NB4 (cell line): ENCODE results near the gene NRGN.

Experiments
- DNase-seq: peaks from one replicate; pipeline ENCODE4 v3.0.0; 2010; ENCODE audit warnings: low read depth
- H3K4me3 ChIP-seq: one replicate; pipeline ENCODE4 v1.5.1; 2011; ENCODE audit warnings: mild to moderate bottlenecking, low read depth, low read length, moderate library complexity
- MYC ChIP-seq: IDR thresholded peaks from 2 replicates; pipeline ENCODE4 v1.6.1; 2011; ENCODE audit warnings: low read depth, low read length
- POLR2A ChIP-seq: IDR thresholded peaks from 2 replicates; pipeline ENCODE4 v1.6.1; 2011; ENCODE audit warnings: mild to moderate bottlenecking; ENCODE audit not compliant: insufficient read length; ENCODE audit errors: extremely low read depth
- TF ChIP-seq, protein P1 (sequence below): IDR thresholded peaks from one replicate; pipeline ENCODE4 v1.5.1; 2012; ENCODE audit warnings: low read depth, low read length
- TF ChIP-seq, protein P2 (sequence below): IDR thresholded peaks from 2 replicates; pipeline ENCODE4 v1.6.1; 2011; ENCODE audit warnings: low read depth, low read length

Gene NRGN

DNA sequence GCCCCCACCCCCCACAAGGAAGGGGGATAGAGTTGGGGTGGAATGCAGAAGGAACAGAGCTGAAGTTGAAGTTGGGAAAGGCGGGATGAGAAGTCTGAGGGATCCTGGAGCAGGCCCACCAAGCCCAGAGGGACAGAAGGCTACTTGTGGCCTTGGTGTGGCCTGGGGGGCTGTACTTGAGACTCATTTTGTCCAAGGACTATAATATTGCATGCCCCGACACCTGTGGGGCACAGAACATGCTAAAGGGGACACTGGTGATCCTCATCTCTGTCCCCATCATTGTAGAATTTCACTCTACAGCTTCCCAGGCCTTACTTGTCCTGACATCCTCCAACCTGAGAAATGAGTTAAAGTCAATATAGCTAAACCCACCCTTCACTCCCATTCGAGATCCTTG is 21.1 kb downstream of the NRGN start:
- no peak for DNase-seq
- TF ChIP-seq, protein P1, sequence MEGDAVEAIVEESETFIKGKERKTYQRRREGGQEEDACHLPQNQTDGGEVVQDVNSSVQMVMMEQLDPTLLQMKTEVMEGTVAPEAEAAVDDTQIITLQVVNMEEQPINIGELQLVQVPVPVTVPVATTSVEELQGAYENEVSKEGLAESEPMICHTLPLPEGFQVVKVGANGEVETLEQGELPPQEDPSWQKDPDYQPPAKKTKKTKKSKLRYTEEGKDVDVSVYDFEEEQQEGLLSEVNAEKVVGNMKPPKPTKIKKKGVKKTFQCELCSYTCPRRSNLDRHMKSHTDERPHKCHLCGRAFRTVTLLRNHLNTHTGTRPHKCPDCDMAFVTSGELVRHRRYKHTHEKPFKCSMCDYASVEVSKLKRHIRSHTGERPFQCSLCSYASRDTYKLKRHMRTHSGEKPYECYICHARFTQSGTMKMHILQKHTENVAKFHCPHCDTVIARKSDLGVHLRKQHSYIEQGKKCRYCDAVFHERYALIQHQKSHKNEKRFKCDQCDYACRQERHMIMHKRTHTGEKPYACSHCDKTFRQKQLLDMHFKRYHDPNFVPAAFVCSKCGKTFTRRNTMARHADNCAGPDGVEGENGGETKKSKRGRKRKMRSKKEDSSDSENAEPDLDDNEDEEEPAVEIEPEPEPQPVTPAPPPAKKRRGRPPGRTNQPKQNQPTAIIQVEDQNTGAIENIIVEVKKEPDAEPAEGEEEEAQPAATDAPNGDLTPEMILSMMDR: no peak
- TF ChIP-seq, protein P2, sequence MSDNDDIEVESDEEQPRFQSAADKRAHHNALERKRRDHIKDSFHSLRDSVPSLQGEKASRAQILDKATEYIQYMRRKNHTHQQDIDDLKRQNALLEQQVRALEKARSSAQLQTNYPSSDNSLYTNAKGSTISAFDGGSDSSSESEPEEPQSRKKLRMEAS: no peak
- TF ChIP-seq POLR2A (no peak), MYC (no peak)
- H3K4me3 ChIP-seq: no peak overlapping the region

DNA sequence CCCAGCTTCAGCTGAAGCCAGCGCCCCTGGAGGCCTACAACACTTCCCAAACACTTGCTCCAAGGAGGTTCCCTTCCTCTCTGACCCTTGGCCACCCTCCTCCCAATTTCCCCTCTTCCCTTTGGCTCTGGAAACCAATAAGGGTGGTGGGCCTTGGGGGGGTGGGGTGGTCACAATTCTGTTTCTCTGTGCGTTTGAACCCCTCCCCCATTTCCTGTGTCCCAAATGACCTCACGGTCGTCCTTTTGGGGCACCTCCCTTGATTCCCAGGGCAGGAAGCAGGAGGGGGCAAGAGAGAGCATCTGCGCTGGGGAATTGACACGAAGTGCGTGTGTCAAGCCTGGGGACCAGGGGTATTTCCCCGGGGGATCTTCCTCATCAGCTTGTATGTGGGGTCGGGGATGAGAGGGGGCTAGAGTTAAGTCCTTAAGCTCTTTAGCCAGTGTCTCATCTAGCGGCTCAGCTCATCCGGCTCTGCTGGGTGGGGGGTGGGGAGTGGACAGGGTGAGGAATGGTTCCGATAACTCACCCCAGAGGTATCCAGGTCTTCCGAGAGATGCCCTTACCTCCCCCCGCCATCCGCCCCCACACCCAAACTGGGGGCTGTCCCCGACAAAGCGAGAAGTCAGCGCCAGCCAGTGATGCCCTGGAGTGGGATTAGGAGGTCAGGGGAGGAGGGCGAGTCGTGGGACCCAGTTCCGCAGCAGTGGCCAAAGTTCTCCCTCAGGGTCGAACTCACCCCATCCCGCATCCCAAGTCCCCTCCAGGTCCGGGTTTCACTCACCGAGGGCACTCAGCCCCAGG is 21.8 kb downstream of the NRGN start:
- H3K4me3 ChIP-seq: no peak overlapping the region
- DNase-seq: no peak
- TF ChIP-seq POLR2A: no peak
- TF ChIP-seq, protein P2: no peak
- no peak for TF ChIP-seq MYC
- TF ChIP-seq, protein P1: no peak

DNA sequence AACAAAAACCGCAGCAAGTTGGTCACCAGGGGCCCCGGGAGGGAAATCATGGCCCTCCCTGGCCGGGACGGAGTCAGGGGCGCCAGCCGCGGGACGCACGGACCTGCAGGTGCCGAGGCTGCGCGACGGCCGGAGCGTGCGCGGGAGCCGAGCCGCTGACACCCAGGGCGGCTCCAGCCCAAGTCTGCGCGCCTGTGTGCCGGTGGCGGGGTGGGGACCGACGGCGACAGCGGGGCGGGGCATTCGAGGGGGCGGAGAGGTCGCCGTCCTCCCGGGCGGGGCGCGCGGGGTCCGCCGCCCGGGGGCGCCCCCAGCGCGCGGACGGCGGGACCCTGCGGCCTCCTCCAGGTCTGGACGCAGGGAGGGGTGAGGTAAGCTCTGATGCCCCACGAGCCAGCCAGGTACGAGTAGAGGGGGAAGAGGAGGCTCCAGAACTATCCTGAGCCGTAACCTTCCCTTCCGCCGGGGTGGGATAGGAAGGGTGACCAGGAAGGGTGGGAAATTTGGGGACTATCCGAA is 22.4 kb downstream of the NRGN start, which contains the start of gene ESAM:
Gene ESAM (minus strand): TSS at position 186 of the 519 bp plus-strand sequence. CDS start 136 bp downstream, at position 50.
- H3K4me3 ChIP-seq: no peak within 1 kb of the TSS
- TF ChIP-seq MYC (no peak), POLR2A (no peak)
- TF ChIP-seq, protein P2: no peak
- TF ChIP-seq, protein P1: no peak
- no peak for DNase-seq

DNA sequence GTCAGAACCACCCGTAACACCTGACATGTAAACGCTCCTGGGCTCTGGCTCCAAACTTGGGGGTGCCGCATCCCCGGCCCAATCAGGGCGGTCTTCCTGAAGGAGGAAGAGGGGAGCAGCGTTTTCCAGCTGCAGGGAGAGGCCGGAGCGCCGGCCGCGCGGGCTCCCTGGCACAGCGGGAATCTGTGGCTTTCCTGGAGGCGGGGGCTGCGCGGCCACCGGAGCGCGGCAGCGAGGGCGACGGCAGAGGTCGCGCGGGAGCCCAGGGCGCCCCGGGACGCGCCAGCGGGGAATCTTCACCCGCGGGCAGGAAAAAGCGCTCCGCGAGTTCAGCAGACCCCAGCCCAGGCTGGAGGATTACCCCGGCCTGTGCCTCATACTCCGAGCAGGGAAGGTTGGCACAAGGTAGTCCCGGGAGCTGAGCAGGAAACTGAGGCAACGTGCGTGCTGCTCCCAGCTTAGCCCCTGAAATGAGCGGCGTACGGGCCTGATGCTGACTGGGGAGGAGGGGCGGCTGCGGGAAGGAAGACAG is 22.9 kb downstream of the NRGN start:
- TF ChIP-seq POLR2A (no peak), MYC (no peak)
- TF ChIP-seq, protein P1: no peak
- TF ChIP-seq, protein P2: no peak
- no peak for DNase-seq
- H3K4me3 ChIP-seq: no peak overlapping the region

DNA sequence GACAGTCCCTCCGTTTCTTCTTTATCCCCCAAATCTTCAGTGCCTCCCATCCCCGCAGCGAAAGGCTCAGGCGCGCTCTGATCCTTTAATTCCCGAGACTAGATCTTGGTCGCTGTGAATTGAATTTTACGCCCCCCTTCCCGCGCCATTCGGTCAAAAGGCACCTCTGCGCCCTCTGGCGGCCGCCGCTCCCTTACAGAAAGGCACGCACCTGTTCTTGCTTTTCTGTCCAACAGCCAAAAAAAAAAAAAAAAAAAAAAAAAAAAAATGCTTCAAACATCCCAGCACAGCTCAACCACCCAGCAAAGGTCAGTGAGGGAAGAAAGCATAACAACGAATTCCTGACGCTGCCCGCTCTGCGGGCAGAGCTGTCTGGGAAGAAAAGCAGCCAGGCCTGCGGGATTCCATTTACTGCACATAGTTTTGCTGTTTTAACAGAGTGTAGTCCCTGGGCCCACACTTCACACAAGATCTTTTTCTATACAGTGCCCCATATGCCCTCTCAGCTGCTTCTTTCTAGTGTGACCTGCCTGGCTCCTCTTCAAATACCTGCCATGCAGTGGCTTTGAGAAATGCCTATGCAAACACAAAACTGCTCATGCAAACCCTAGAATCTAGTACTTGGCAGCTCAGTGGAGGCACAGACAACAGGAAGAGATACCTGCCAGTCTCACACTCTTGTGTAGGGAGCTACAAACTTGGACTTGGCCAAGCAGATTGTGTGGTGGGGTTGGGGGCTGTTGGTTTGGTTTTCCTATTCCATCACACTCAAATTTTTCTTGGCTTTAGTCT is 23.6 kb downstream of the NRGN start:
- H3K4me3 ChIP-seq: no peak overlapping the region
- DNase-seq: peak; percentile 76
- TF ChIP-seq MYC (peak; percentile 30; the same call in 1 of the 2 replicates), POLR2A (no peak)
- TF ChIP-seq, protein P2: no peak
- TF ChIP-seq, protein P1: peak; percentile 74
